Measurements from ENCODE around the gene HYAL2.
A peak's percentile ranks its signal among the peaks of the same experiment; 100 is the strongest.

The HYAL2 gene

DNA sequence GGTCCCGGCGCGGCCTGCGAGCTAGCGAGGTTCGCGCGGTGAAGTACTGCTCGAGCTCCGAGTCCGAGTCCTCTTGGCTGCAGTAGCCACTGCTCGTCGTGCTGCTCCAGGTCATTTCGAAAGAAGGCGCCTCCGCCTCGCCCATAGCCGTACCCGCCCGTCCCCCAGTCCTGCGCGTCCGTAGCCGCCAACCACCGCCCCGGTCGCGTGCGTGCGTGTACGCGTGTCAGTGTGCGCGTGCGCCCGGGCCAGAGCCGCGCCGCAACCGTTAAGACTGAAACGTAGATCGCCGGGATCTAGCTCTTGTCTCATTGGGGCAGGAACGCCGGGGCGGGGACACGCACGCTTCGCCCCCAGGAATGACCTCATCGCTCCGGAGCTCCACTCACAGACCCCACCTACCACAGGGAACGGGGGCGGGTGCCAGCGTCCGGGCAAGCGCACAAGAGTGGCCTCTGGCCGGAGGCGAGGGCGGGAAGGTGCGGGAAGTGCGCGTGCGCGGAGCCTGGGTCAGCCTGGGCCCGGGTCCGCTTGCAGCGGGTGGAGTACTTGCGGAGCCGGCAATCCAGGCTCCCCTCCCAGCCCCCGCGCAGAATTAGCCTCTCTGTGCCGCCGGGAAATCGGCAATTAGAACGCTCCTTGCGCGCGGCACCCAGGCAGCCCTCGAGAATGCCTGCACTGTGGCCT lies 14.8 kb upstream of the HYAL2 start:
- H2BK15ac ChIP-seq (replicated peaks; ENCODE audit: low read depth): no peak overlapping the region
- no peak overlapping the region for H4K5ac ChIP-seq (ENCODE audit: low read length)
- H3K27me3 ChIP-seq (ENCODE audit: insufficient read depth, low read length, poor library complexity): peaks cover 10% of the 10 kb centered on the region
- H3K27ac ChIP-seq (ENCODE audit: low read depth, low read length): peak overlapping the region; percentile 82
- H3K18ac ChIP-seq (ENCODE audit: low read length): peak overlapping the region; percentile 41
- no peaks in the 10 kb centered on the region for H3K4me1 ChIP-seq (ENCODE audit: control insufficient read depth, low read depth, low read length)
- H3K4ac ChIP-seq (ENCODE audit: low read depth, low read length): peak overlapping the region; percentile 44
- H3K79me2 ChIP-seq (ENCODE audit: control insufficient read depth, insufficient read depth, low read length): peaks cover 26% of the 10 kb centered on the region
- H3K4me2 ChIP-seq (ENCODE audit: low read length): peak overlapping the region; percentile 84
- peak overlapping the region; percentile 48 for H3K23ac ChIP-seq (ENCODE audit: low read length)
- no peak overlapping the region for H2AK5ac ChIP-seq (ENCODE audit: low read length)
- H3K9ac ChIP-seq (ENCODE audit: low read length): peak overlapping the region; percentile 89
- H3K56ac ChIP-seq (ENCODE audit: low read length): peak overlapping the region; percentile 95
- peak overlapping the region; percentile 59 for H3K4me3 ChIP-seq (ENCODE audit: low read length)
- no peaks in the 10 kb centered on the region for H3K36me3 ChIP-seq (ENCODE audit: control insufficient read depth, insufficient read depth, low read length)
- peak; percentile 99 for DNase-seq
- peak overlapping the region; percentile 35 for H2BK5ac ChIP-seq (ENCODE audit: low read length)
- no CpG with 5 or more reads among the region's 79 CpGs for WGBS (ENCODE audit: extremely low coverage, insufficient coverage, low lambda C conversion rate)
- no peak overlapping the region for H2BK120ac ChIP-seq (ENCODE audit: low read depth, low read length)
- peaks cover 17% of the 10 kb centered on the region for H3K79me1 ChIP-seq (ENCODE audit: low read length)
- peak overlapping the region; percentile 6 for H4K8ac ChIP-seq (ENCODE audit: low read depth, low read length)

DNA sequence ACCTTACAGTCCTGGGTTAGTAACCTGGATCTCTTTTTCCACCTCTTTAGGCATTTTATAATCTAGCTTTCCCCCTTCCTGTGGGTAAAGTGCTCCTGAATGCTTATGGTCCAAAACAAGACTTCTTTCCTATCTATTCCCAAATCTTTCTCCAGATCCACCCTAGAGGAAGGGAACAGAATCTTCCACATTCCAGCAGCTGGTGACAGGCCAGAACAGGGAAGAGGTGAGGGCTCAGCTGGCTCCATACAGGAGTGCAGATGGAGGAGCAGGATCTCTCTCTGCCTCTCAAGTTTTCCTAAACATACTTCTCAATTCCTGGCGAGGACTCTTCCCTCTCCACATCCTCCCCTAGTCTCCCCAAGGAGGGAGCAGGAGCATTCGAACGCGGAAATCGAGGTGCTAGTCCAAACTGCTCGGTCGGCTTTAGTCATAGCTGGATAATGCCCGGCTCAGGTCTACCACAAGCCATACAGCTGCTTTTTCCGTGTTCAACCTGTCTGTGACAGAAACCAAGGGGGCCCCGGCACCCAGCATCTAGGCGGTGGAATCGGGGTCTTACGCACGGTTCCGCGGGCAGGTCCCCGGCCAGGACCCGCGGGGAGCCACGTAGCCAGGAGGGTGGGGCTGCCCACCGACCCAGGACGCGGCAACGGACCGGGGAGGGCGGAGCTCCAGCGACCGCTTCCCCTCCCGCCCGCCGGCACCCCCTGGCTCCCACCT lies 14.1 kb upstream of the HYAL2 start:
- H3K56ac ChIP-seq (ENCODE audit: low read length): peak overlapping the region; percentile 95
- H3K79me2 ChIP-seq (ENCODE audit: control insufficient read depth, insufficient read depth, low read length): peaks cover 26% of the 10 kb centered on the region
- peak overlapping the region; percentile 89 for H3K9ac ChIP-seq (ENCODE audit: low read length)
- peak overlapping the region; percentile 84 for H3K4me2 ChIP-seq (ENCODE audit: low read length)
- no peak overlapping the region for H4K8ac ChIP-seq (ENCODE audit: low read depth, low read length)
- no CpG with 5 or more reads among the region's 31 CpGs for WGBS (ENCODE audit: extremely low coverage, insufficient coverage, low lambda C conversion rate)
- H3K18ac ChIP-seq (ENCODE audit: low read length): peak overlapping the region; percentile 41
- no peak overlapping the region for H2BK15ac ChIP-seq (replicated peaks; ENCODE audit: low read depth)
- H3K27ac ChIP-seq (ENCODE audit: low read depth, low read length): peak overlapping the region; percentile 82
- H3K4me3 ChIP-seq (ENCODE audit: low read length): peak overlapping the region; percentile 59
- H3K36me3 ChIP-seq (ENCODE audit: control insufficient read depth, insufficient read depth, low read length): peaks cover 2% of the 10 kb centered on the region
- peaks cover 17% of the 10 kb centered on the region for H3K79me1 ChIP-seq (ENCODE audit: low read length)
- H2BK120ac ChIP-seq (ENCODE audit: low read depth, low read length): no peak overlapping the region
- no peak overlapping the region for H3K23ac ChIP-seq (ENCODE audit: low read length)
- peaks cover 10% of the 10 kb centered on the region for H3K27me3 ChIP-seq (ENCODE audit: insufficient read depth, low read length, poor library complexity)
- H3K4ac ChIP-seq (ENCODE audit: low read depth, low read length): peak overlapping the region; percentile 82
- H2AK5ac ChIP-seq (ENCODE audit: low read length): peak overlapping the region; percentile 53
- peak; percentile 70 for DNase-seq
- H4K5ac ChIP-seq (ENCODE audit: low read length): no peak overlapping the region
- H3K4me1 ChIP-seq (ENCODE audit: control insufficient read depth, low read depth, low read length): no peaks in the 10 kb centered on the region
- H2BK5ac ChIP-seq (ENCODE audit: low read length): peak overlapping the region; percentile 35

DNA sequence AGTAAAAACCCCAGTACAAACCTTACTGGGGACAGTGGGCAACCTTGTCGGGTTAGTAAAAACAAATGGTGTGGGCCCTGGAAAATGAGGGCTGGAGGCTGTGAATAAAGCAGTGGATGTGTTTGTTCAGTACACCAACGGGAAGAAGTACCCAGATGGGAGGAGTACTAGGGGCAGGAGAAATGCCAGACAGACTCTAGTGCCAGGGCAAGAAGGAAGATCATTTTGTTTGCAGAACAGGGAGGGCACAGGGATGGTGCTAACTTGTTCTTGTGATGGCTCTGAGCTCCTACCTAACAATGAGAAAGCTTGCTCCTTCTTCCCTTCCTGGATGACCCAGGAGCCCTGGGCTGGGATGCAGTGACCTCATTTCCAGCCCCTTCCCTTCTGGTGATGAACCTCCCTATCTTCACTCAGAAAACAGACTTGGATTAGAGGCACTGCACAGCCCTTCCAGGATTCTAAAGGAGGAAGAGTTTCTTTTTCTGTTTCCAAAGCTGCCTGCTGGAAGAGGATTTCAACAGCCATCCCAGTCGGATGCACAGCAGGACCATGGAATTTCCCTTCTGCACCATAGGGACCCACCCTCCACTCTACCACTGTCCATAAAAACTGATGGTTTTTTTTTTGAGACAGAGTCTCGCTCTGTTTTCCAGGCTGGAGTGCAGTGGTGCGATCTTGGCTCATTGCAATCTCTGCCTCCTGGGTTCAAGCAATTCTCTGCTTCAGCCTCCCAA lies 12.0 kb upstream of the HYAL2 start:
- Histone ChIP-seq H2BK15ac (replicated peaks; ENCODE audit: low read depth) (no peak overlapping the region), H4K5ac (ENCODE audit: low read length) (no peak overlapping the region), H2BK120ac (ENCODE audit: low read depth, low read length) (no peak overlapping the region), H3K4me1 (ENCODE audit: control insufficient read depth, low read depth, low read length) (no peaks in the 10 kb centered on the region), H3K27me3 (ENCODE audit: insufficient read depth, low read length, poor library complexity) (no peaks in the 10 kb centered on the region), H3K9ac (ENCODE audit: low read length) (no peak overlapping the region), H3K79me2 (ENCODE audit: control insufficient read depth, insufficient read depth, low read length) (peaks cover 26% of the 10 kb centered on the region), H3K4me3 (ENCODE audit: low read length) (no peak overlapping the region), H3K4ac (ENCODE audit: low read depth, low read length) (no peak overlapping the region), H3K18ac (ENCODE audit: low read length) (no peak overlapping the region), H2BK5ac (ENCODE audit: low read length) (no peak overlapping the region), H3K56ac (ENCODE audit: low read length) (no peak overlapping the region), H3K27ac (ENCODE audit: low read depth, low read length) (no peak overlapping the region), H3K23ac (ENCODE audit: low read length) (no peak overlapping the region), H3K79me1 (ENCODE audit: low read length) (peaks cover 18% of the 10 kb centered on the region), H4K8ac (ENCODE audit: low read depth, low read length) (no peak overlapping the region), H2AK5ac (ENCODE audit: low read length) (no peak overlapping the region), H3K36me3 (ENCODE audit: control insufficient read depth, insufficient read depth, low read length) (peaks cover 7% of the 10 kb centered on the region), H3K4me2 (ENCODE audit: low read length) (no peak overlapping the region)
- no CpG with 5 or more reads among the region's 5 CpGs for WGBS (ENCODE audit: extremely low coverage, insufficient coverage, low lambda C conversion rate)
- DNase-seq: no peak

DNA sequence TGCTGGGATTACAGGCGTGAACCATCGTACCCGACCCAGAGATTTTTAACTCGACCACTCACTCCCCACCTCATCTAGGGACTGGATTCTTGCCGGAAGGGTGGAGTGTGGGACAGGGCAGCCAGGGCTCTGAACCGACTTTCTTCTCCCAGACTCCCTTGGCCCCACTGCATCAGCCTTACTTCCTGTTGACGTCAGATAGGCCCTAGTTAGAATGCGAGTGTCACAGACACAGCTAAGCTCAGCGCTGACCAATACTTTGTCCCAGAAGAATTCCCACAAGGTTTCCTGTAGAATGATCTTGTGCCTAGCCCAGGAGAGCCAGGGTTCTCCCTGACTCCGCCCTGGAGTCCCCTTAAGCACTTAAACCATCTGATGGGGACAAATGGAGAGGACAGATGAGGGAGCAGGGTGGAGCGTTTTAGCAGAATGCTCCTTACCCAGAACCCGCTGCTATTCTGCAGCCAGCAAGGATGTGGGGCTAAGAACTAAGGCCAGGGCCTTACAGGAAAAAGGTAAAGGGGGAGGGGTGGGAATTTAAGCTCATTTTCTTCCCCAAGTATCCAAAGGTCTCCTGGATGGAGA lies 11.3 kb upstream of the HYAL2 start:
- Histone ChIP-seq H3K27me3 (ENCODE audit: insufficient read depth, low read length, poor library complexity) (no peaks in the 10 kb centered on the region), H3K4me1 (ENCODE audit: control insufficient read depth, low read depth, low read length) (no peaks in the 10 kb centered on the region), H3K23ac (ENCODE audit: low read length) (no peak overlapping the region), H2AK5ac (ENCODE audit: low read length) (no peak overlapping the region), H4K8ac (ENCODE audit: low read depth, low read length) (no peak overlapping the region), H3K18ac (ENCODE audit: low read length) (no peak overlapping the region), H2BK5ac (ENCODE audit: low read length) (no peak overlapping the region), H3K4me2 (ENCODE audit: low read length) (no peak overlapping the region), H3K36me3 (ENCODE audit: control insufficient read depth, insufficient read depth, low read length) (peaks cover 10% of the 10 kb centered on the region), H3K79me1 (ENCODE audit: low read length) (peaks cover 18% of the 10 kb centered on the region), H3K4ac (ENCODE audit: low read depth, low read length) (no peak overlapping the region), H2BK15ac (replicated peaks; ENCODE audit: low read depth) (no peak overlapping the region), H3K79me2 (ENCODE audit: control insufficient read depth, insufficient read depth, low read length) (peaks cover 26% of the 10 kb centered on the region), H2BK120ac (ENCODE audit: low read depth, low read length) (no peak overlapping the region), H3K56ac (ENCODE audit: low read length) (no peak overlapping the region), H3K27ac (ENCODE audit: low read depth, low read length) (no peak overlapping the region), H3K4me3 (ENCODE audit: low read length) (no peak overlapping the region), H4K5ac (ENCODE audit: low read length) (no peak overlapping the region), H3K9ac (ENCODE audit: low read length) (peak overlapping the region; percentile 4)
- WGBS (ENCODE audit: extremely low coverage, insufficient coverage, low lambda C conversion rate): no CpG with 5 or more reads among the region's 12 CpGs
- DNase-seq: peak; percentile 37

DNA sequence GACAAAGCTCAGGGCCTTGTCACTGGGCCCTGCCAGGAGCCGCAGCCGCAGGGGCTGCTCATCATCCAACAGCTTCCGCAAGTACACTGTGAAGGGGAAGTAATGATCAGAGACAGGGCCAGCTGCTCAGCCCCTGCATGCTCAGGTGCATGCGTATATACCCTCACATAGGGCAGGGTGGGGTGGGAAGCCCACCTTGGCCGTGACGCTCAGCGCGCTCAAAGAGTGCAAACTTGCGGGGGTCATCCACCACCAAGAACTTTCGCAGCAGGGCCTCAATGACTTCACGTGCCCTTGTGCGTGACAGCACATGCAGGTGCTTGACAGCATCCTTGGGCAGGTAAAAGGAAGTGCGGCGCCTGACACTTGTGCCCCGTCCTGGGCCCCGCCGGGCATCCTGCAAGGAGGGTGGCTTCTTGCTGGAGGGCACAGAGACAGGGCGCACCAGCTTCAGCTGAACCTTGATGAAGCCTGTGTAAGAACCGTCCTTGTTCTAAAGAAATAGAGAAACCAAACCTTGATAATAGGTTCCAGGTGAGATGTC lies 8.9 kb upstream of the HYAL2 start:
- no CpG with 5 or more reads among the region's 19 CpGs for WGBS (ENCODE audit: extremely low coverage, insufficient coverage, low lambda C conversion rate)
- no peak overlapping the region for H4K5ac ChIP-seq (ENCODE audit: low read length)
- peaks cover 2% of the 10 kb centered on the region for H3K4me1 ChIP-seq (ENCODE audit: control insufficient read depth, low read depth, low read length)

More for the DNA sequence above, 8.9 kb upstream of the HYAL2 start:
- Histone ChIP-seq H3K9ac (ENCODE audit: low read length) (no peak overlapping the region), H4K8ac (ENCODE audit: low read depth, low read length) (no peak overlapping the region), H3K18ac (ENCODE audit: low read length) (no peak overlapping the region), H2BK120ac (ENCODE audit: low read depth, low read length) (no peak overlapping the region), H3K79me2 (ENCODE audit: control insufficient read depth, insufficient read depth, low read length) (peaks cover 34% of the 10 kb centered on the region), H3K4me3 (ENCODE audit: low read length) (no peak overlapping the region), H3K4ac (ENCODE audit: low read depth, low read length) (no peak overlapping the region), H3K23ac (ENCODE audit: low read length) (no peak overlapping the region), H2BK15ac (replicated peaks; ENCODE audit: low read depth) (no peak overlapping the region), H3K79me1 (ENCODE audit: low read length) (peaks cover 22% of the 10 kb centered on the region), H3K27me3 (ENCODE audit: insufficient read depth, low read length, poor library complexity) (no peaks in the 10 kb centered on the region), H2AK5ac (ENCODE audit: low read length) (no peak overlapping the region), H3K27ac (ENCODE audit: low read depth, low read length) (no peak overlapping the region), H3K4me2 (ENCODE audit: low read length) (no peak overlapping the region), H2BK5ac (ENCODE audit: low read length) (no peak overlapping the region), H3K56ac (ENCODE audit: low read length) (no peak overlapping the region), H3K36me3 (ENCODE audit: control insufficient read depth, insufficient read depth, low read length) (peaks cover 10% of the 10 kb centered on the region)
- no peak for DNase-seq
